ENCODE data around the gene PHF19.

PHF19 gene

DNA sequence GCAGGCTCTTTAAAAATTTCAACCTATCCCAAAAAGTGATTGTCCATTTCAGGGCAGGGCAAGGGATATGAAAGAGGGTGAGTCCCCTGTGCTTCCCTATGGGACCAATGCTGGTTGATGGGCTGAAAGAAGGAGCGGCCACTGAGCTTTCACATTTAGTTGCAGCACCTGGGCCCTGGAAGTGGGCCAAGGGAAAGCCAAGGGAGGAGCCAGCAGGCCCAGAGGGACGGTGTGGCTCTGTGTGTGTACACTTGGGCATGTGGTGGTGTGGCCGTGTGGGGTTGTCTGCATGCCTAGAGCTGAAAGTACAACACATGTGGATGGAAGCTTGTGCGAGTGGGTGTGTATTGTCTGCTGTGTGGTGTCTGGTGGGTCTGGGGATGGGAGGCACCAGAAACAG, 20.3 kb downstream of the PHF19 start:
- Histone ChIP-seq H3K9ac (no peak overlapping the region), H3K36me3 (peaks cover 82% of the 10 kb centered on the region), H3K4me1 (no peaks in the 10 kb centered on the region), H3K4me2 (no peak overlapping the region), H3K4me3 (no peak overlapping the region), H4K20me1 (no peaks in the 10 kb centered on the region), H3K27ac (no peak overlapping the region), H3K27me3 (no peaks in the 10 kb centered on the region), H3K9me3 (no peaks in the 10 kb centered on the region)
- TF ChIP-seq Cebpa-rat (IDR thresholded peaks at IDR 0.05), result no peak

DNA sequence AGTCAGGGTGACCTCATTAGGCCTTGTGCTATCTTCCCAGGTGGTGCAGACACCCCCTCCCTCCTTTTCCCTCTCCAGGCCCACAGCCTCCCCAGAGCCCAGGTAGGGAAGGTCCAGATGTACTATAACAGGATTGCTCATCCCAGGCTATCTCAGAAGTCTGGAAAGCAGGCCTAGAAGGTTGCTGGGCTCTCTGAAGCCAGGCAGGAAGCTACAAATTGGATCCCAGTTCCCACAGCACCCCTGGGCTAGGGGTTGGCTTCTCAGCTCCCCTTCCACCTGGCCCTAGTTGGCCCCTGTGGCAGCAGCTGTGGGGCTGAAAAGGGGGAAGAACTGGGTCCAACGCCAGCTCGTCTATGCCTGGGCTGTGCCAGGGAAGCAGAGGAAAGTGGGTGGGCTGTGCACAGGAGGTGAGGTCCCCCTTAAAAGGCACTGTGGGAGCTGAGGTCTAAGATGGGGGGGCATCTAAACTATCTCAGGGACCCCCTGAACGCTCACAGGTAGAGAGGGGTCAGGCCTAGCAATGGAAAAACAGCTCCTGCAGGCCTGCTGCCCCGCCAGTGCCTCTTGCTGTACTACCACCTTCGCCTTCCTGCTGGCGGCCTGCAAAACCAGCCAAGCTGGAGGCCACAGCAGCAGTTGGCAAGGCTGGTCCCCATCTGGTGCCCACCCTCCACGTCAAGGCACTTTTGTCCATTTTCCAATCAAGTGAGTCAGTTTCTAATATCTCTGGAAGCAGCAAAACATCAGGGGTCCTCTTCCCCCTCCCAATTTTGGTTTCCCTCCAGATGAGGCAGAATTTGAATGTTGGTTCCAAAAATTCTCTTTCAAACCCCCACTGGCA, 20.9 kb downstream of the PHF19 start:
- no peak for TF ChIP-seq Cebpa-rat (IDR thresholded peaks at IDR 0.05)
- no peak overlapping the region for H3K9ac ChIP-seq
- peaks cover 76% of the 10 kb centered on the region for H3K36me3 ChIP-seq
- no peaks in the 10 kb centered on the region for H4K20me1 ChIP-seq
- no peaks in the 10 kb centered on the region for H3K9me3 ChIP-seq
- no peaks in the 10 kb centered on the region for H3K4me1 ChIP-seq
- no peak overlapping the region for H3K4me3 ChIP-seq
- no peak overlapping the region for H3K27ac ChIP-seq
- H3K27me3 ChIP-seq, result no peaks in the 10 kb centered on the region
- no peak overlapping the region for H3K4me2 ChIP-seq

DNA sequence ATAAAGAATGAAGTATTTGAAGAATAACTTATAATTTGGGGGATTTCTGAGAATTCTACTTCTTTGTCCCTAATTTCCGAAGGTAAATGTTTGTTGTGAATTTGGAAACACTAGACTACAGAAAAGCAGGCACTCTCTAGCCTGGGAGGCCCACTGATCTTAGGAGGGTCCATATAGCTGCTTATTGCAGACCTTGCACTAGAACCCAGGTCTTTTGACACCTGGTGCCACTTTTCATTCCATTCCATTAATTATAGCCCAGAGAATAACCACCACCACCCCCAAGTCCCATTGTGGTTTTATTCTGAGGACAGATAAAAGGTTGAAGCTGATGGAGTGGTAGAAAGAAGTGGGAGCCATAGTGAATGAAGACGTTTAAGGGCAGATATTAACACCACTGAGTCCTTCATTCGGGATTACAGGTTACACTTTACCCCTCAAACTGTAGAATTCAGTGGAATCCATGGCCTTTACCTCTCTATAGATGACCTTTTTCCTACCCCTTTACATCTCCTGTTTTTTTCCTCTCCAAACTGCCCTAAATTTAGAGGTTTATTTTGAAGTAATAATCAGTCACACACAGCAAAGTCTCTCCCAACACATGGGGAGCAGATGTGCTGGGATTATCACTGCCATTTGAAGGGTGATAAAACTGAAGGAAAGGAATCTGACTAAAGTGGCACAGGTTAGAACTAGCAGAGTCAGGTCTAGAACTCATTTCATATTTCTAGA, 22.2 kb downstream of the PHF19 start:
- no peak overlapping the region for H3K9ac ChIP-seq
- no peak overlapping the region for H3K27ac ChIP-seq
- H3K4me3 ChIP-seq, result no peak overlapping the region
- no peak for TF ChIP-seq Cebpa-rat (IDR thresholded peaks at IDR 0.05)
- peaks cover 63% of the 10 kb centered on the region for H3K36me3 ChIP-seq
- H3K4me1 ChIP-seq, result no peaks in the 10 kb centered on the region
- no peak overlapping the region for H3K4me2 ChIP-seq
- no peaks in the 10 kb centered on the region for H3K9me3 ChIP-seq
- no peaks in the 10 kb centered on the region for H3K27me3 ChIP-seq
- H4K20me1 ChIP-seq, result no peaks in the 10 kb centered on the region

DNA sequence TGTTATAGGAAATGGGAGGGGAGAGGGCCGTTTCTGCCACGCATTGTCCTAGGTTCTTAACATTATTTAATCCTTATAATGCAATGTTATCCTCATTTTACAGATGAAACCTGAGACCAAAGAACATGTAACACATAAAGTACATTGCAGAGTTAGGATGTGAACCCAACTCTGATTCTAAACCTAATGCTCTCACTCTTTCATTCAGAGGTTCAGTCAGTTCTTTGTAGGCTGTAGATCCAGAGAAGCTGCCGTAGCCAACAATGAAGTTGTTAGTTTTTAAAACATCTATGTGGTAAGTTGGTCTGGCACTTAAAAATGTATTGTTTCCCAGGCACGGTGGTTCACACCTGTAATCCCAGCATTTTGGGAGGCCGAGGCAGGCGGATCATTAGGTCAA, 23.8 kb downstream of the PHF19 start:
- Histone ChIP-seq H3K27ac (no peak overlapping the region), H3K9me3 (no peaks in the 10 kb centered on the region), H3K27me3 (no peaks in the 10 kb centered on the region), H3K4me2 (no peak overlapping the region), H3K9ac (no peak overlapping the region), H3K36me3 (peaks cover 47% of the 10 kb centered on the region), H4K20me1 (no peaks in the 10 kb centered on the region), H3K4me1 (no peaks in the 10 kb centered on the region), H3K4me3 (no peak overlapping the region)
- no peak for TF ChIP-seq Cebpa-rat (IDR thresholded peaks at IDR 0.05)

DNA sequence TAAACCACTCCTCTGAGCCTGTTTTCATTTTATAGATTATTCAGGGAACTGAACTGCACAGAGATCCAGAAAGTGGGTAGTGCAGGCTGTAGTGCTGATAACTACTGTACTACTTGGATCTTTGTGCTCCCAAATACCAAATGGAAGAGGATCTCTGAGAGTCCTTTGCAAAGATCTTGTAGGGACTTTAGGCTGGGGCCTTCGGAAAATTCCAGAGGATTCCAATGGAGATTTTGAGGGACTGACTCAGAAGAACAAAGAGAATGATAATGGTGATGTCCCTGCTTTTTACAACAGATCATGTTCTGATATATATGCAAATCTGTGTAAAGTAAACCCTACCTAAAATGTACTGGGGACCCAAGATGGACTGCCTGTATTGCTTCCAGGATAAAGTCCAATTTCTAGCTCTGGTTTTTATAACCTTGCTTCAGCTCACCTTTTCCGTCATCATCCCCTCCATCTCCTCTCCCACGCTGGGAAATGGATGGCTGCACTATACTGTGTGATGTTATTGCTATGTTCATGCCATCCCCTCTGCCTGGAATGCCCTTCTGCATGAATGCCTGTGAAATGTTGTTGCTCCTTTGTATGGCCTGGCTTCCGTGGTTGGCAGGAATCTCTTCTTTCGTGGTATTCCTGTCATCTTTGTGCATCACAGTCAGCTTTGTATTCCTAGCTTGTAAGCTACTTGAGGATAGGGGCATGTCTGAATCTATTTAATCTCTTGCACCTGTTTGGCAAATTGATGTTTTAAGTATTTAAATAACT, 24.6 kb downstream of the PHF19 start:
- no peaks in the 10 kb centered on the region for H4K20me1 ChIP-seq
- H3K27me3 ChIP-seq, result no peaks in the 10 kb centered on the region
- no peak overlapping the region for H3K9ac ChIP-seq
- TF ChIP-seq Cebpa-rat (IDR thresholded peaks at IDR 0.05), result no peak
- H3K4me1 ChIP-seq, result no peaks in the 10 kb centered on the region
- H3K4me3 ChIP-seq, result no peak overlapping the region
- H3K9me3 ChIP-seq, result no peaks in the 10 kb centered on the region
- H3K4me2 ChIP-seq, result no peak overlapping the region
- peaks cover 39% of the 10 kb centered on the region for H3K36me3 ChIP-seq
- H3K27ac ChIP-seq, result no peak overlapping the region

DNA sequence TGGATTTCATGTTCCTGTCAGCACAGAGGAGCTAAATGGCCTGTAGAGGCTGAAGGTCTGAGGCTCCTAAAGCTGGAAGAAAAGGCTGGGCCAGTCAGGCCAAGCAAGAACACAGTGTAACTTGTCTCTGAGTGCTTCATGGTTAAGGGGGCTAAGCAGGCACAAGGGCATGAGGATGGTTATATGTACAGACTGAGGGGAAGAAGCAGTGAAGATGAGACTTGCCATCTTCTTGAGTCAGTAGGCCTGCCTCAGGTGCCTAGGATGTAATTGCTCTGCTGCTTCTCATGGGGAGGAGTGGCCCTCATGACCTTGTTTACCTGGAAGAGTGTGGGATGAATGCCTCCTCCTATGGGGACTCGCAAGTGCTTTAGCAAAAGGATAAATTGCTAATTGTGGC, 25.5 kb downstream of the PHF19 start:
- Histone ChIP-seq H3K4me1 (no peaks in the 10 kb centered on the region), H3K27me3 (no peaks in the 10 kb centered on the region), H3K4me2 (no peak overlapping the region), H3K4me3 (no peak overlapping the region), H3K36me3 (peaks cover 30% of the 10 kb centered on the region), H4K20me1 (no peaks in the 10 kb centered on the region), H3K9ac (no peak overlapping the region), H3K27ac (no peak overlapping the region), H3K9me3 (no peaks in the 10 kb centered on the region)
- TF ChIP-seq Cebpa-rat (IDR thresholded peaks at IDR 0.05), result no peak

DNA sequence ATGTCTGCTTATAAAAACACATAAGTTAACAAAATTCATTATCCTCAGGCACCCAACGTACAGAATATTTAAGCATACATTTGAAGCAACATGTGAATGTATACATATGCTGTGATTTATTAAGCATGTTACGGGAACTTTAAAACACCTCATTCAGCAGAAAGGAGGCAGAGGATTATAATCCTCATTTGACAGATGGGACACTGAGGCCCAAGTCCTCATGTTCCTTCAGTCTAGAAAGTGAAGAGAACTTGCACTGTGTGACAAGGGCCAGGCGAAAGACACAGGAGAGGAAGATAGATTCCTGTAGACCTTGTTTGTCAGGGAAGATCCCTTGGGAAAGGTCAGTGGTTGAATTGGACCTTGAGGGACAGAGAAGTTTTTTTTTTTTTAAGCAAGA, 26.7 kb downstream of the PHF19 start:
- H3K36me3 ChIP-seq, result peaks cover 18% of the 10 kb centered on the region
- no peak overlapping the region for H3K27ac ChIP-seq
- H3K4me3 ChIP-seq, result no peak overlapping the region
- H3K9ac ChIP-seq, result no peak overlapping the region
- no peak for TF ChIP-seq Cebpa-rat (IDR thresholded peaks at IDR 0.05)
- no peaks in the 10 kb centered on the region for H3K4me1 ChIP-seq
- H3K4me2 ChIP-seq, result no peak overlapping the region
- H3K27me3 ChIP-seq, result no peaks in the 10 kb centered on the region
- no peaks in the 10 kb centered on the region for H4K20me1 ChIP-seq
- H3K9me3 ChIP-seq, result no peaks in the 10 kb centered on the region

DNA sequence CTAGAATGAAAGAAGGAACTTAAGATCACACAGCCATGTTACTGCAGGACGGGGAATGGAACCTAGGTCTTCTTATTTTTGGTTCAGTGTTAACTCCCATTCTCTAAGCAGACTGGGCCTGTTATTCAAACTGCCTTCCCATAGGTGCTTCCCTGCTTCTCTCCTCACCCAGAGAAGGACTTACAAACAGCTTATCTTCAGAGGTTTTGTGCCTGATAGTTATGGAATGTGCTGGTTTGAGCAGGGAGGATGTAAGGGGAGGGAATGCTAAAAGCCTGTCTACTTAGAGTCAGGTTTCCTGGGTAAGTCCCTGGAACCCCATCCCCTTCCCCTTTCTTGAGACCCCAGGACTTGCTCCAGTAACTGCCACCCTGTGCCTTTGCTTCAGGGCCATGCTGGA, 30.1 kb downstream of the PHF19 start:
- Histone ChIP-seq H3K9me3 (peaks cover 22% of the 10 kb centered on the region), H3K4me3 (no peak overlapping the region), H4K20me1 (no peaks in the 10 kb centered on the region), H3K4me2 (no peak overlapping the region), H3K9ac (no peak overlapping the region), H3K36me3 (no peaks in the 10 kb centered on the region), H3K27ac (no peak overlapping the region), H3K27me3 (peaks cover 23% of the 10 kb centered on the region), H3K4me1 (peaks cover 8% of the 10 kb centered on the region; the same call in 1 of the 2 replicates)
- TF ChIP-seq Cebpa-rat (IDR thresholded peaks at IDR 0.05), result no peak

DNA sequence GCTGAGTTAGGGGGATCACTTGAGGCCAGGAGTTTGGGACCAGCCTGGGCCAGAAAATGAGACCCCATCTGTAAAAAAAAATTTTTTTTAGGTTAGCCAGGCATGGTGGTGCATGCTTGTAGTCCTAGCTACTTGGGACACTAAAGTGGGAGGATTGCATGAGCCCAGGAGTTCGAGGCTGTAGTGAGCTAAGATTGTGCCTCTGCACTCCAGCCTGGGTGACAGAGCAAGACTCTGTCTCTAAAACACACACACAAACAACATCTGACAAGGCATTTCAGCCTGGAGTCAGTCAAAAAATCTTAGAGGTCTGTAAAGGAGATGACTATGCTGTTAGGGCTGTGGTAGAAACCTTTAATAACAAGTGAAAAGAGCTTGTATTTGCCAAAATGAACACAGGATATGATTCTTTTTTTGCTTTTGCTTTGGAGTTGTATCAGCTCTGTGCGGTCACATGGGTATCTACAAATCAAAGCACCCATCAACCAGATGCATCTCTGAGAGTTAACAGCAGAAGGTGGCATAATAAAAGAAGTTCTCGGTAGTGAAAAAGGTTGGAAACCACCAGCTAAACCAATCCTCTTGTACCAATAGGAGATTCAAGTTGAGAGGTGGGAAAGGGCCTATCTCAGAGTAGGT, 30.6 kb downstream of the PHF19 start:
- no peak for TF ChIP-seq Cebpa-rat (IDR thresholded peaks at IDR 0.05)
- H3K9me3 ChIP-seq, result peaks cover 26% of the 10 kb centered on the region
- no peak overlapping the region for H3K4me2 ChIP-seq
- no peak overlapping the region for H3K4me3 ChIP-seq
- no peaks in the 10 kb centered on the region for H3K36me3 ChIP-seq
- H4K20me1 ChIP-seq, result no peaks in the 10 kb centered on the region
- H3K4me1 ChIP-seq, result peaks cover 8% of the 10 kb centered on the region; the same call in 1 of the 2 replicates
- H3K9ac ChIP-seq, result no peak overlapping the region
- H3K27ac ChIP-seq, result no peak overlapping the region
- peaks cover 28% of the 10 kb centered on the region for H3K27me3 ChIP-seq
